SW480 (cell line): ENCODE measurements around the gene ARHGEF33.

Source experiments
- DNase-seq: peaks from one replicate; pipeline ENCODE4 v3.0.0-alpha.2; 2016; ENCODE audit warnings: low spot score

The ARHGEF33 gene

DNA sequence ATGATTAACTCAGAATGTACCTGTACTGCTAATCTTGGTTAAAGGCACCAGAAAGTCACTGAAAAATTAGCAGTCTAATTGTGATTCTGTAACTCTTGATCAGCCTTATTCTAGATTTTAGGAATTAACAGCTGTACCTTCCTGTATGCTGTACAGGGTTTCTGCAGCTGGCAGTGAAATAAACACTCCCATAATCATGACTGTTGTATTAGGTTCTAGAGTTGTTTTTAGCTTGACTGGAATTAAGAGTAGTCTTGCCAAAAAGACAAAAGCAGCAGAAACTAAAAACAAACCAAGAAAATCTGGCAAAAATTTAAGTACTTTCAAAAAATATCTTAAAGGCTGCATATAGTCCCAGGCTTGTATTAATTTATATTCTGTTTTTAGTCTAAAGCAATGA is 127.7 kb downstream of the ARHGEF33 start:
- no peak for DNase-seq

DNA sequence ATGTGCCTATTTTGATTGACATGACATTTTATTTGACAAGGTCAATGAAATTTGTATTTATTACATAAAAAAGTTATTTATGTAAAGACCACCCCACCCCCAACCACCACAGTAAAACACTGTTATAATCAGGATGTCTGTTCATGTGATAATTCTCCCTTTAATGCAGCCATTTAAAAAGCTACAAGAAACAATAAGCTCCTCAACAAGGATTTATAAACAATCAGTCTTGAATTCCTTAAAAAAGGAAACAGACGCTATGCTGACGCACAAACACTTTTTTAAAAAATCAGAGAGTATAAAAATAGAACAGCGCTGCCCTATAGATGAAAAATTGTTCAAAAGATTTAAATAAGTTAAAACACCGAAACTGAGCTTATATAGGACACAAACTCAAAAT is 129.0 kb downstream of the ARHGEF33 start:
- no peak for DNase-seq

DNA sequence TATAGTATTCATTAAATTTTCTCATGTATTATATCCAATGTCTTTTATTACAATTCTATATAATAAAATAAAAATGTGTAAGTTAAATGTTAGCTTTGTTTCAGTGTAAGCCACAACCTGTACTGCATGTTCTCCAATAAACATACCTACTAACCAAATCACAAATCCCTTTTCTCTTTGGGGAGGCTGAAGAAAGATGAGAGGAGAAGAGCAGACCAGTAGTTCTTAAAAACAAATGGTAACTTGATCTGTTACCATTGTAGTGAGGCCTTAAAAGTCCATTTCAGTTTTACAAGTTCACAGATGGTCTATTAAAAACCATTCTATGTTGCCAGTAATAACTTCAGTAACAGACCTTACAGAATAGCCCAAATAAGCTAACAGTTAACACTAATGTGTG is 130.7 kb downstream of the ARHGEF33 start:
- DNase-seq = no peak

DNA sequence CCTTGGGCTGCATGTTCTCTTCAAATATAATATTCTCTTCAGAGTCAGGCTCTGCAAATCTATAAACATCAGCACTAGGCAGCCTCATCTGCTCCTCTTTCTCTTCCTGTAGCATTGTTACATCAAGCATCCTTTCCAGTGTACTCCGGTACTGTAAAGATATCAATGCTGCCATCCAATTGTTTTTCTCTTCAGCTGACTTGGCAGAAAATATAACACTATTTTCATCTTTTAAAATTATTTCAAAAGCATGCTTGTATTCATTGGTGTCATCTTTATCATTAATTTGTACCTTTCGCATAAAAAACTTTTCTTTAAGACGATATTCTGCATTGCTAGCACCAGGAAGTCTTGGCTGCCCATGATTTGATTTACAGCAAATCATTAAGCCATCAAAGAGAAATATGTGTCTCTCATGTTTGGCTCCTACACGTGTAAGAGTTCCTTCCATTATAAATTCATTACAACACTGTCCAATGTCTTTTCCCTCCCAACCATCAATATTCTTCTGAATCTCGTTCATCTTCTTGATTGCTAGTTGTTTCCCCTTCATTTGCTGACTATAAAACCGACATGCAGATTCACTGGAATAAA is 133.1 kb downstream of the ARHGEF33 start:
- DNase-seq = no peak

DNA sequence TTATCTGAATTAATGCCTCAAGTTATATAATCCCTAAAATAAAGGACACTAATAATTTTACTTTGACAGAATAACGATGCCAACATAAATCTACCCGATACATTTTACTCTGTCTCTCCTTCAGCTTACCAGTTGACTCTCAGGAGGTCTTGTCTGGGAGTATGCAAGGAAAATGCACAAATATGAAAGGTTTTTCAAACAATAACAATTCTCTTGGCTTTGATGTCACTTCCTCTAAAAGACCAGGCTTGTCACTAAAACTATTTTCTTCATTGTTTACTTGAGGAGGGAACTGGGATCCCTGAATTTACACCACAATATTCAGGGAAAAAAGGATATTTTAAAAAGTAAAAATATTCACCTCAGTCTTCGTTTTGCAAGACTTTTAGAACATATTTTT is 134.0 kb downstream of the ARHGEF33 start:
- no peak for DNase-seq

DNA sequence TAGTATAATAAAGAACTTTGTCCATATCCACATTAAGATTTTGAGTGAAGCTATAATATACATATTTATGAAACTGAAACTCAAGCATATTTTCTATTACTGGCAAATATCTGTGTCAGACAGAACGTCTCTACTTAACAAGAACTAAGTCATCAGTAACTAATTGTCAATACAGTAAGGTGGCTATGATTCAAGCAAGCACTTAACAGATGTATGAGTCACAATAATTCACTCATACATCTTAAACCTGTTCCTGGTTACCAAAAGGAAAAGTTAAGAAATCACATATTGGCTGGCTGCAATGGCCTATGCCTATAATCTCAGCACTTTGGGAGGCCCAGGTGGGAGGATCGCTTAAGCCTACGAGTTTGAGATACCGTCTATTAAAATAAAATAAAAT is 135.2 kb downstream of the ARHGEF33 start:
- no peak for DNase-seq
